Uterus (tissue), 2 donors: Measurements from ENCODE around the gene SYNGR2.

Experiments
- POLR2A ChIP-seq, 2 donors: fragments of 450-650 bp; IDR thresholded peaks; one replicate each; pipeline ENCODE4 v1.6.1; 2016; ENCODE audit warnings: antibody characterized with exemption in 2 of 2, mild to moderate bottlenecking in 1 of 2, moderate library complexity in 1 of 2
- TF ChIP-seq, protein P1 (sequence below), 4 experiments: fragments of 200-600 bp in 2 of 4; fragments of 450-650 bp in 2 of 4; sonication (generic) in 2 of 4; IDR thresholded peaks; one replicate each; pipeline ENCODE4 v1.5.1; 2016 to 2019; ENCODE audit warnings: antibody characterized with exemption in 4 of 4, mild to moderate bottlenecking in 2 of 4, moderate library complexity in 1 of 4

GRCh38 chr17:78124081-78124835 lies 44.1 kb upstream of the SYNGR2 start:
- TF ChIP-seq, protein P1, sequence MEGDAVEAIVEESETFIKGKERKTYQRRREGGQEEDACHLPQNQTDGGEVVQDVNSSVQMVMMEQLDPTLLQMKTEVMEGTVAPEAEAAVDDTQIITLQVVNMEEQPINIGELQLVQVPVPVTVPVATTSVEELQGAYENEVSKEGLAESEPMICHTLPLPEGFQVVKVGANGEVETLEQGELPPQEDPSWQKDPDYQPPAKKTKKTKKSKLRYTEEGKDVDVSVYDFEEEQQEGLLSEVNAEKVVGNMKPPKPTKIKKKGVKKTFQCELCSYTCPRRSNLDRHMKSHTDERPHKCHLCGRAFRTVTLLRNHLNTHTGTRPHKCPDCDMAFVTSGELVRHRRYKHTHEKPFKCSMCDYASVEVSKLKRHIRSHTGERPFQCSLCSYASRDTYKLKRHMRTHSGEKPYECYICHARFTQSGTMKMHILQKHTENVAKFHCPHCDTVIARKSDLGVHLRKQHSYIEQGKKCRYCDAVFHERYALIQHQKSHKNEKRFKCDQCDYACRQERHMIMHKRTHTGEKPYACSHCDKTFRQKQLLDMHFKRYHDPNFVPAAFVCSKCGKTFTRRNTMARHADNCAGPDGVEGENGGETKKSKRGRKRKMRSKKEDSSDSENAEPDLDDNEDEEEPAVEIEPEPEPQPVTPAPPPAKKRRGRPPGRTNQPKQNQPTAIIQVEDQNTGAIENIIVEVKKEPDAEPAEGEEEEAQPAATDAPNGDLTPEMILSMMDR (IDR thresholded peaks at IDR 0.05), result no peak
- TF ChIP-seq POLR2A (IDR thresholded peaks at IDR 0.05), result no peak
